ENCODE results near the gene HSPA1B.
"Not testable (repeated sequence)": the region's sequence is repeated elsewhere in the genome, so short reads cannot be mapped to it uniquely, and the experiment has no call there.

The HSPA1B gene

GRCh38 chr6:31829633-31830283 lies 2.2 kb downstream of the HSPA1B start:
- DNase-seq (ENCODE audit: low spot score) = peak; percentile 84

DNA sequence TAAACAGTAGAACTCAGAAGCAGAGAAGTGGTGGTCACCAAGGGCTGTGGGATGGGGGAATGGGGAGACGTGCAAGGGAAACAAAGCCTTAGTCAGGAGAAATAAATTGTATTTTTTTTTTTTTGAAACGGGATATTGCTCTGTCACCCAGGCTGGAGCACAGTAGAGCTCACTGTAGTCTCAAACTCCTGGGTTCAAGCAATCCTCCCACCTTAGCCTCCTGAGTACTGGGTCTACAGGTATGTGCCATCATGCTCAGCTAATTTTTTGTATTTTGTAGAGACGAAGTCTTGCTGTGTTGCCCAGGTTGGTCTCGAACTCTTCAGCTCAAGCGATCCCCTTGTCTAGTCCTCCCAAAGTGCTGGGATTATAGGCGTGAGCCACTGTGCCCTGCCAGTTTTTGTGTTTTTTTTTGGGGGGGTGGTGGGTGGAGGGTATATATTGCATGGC lies 3.4 kb downstream of the HSPA1B start:
- DNase-seq (ENCODE audit: low spot score) = peak; percentile 73

DNA sequence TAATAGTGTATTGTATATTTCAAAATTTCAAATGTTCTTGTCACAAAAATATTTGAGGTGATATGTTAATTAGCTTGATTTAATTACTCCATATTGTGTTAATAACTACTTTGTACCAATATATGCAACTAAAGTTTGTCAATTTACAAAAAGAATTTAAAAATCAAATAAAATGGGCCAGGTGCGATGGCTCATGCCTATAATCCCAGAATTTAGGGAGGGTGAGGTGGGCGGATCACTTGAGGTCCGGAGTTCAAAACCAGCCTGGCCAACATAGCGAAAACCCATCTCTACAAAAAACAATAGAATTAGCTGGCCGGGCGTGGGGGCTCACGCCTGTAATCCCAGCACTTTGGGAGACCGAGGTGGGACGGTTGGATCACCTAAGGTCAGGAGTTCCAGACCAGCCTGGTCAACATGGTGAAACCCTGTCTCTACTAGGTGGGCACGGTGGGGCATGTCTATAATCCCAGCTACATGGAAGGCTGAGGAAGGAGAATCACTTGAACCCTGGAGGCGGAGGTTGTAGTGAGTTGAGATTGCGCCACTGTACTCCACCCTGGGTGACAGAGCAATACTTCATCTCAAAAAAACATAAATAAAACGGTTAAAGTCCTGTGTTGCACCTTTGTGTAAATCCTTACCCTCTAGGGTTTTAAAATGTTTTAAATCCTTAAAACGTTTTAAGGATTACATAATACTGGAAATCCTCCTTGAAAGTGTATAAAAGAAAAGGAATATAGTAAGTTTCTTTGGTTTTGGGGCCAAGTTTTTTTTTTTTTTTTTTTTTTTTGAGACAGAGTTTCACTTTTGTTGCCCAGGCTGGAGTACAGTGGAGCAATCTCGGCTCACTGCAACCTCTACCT lies 4.0 kb downstream of the HSPA1B start:
- DNase-seq (ENCODE audit: low spot score) = no peak

- peak; percentile 91 for DNase-seq (ENCODE audit: low spot score)
These were observed 7.1 kb downstream of the HSPA1B start for GRCh38 chr6:31834367-31835250.

GRCh38 chr6:31836047-31836473 lies 8.5 kb downstream of the HSPA1B start:
- no peak for DNase-seq (ENCODE audit: low spot score)

GRCh38 chr6:31836474-31837368 lies 9.2 kb downstream of the HSPA1B start:
- no peak for DNase-seq (ENCODE audit: low spot score)

- no peak for DNase-seq (ENCODE audit: low spot score)
These were observed 10.0 kb downstream of the HSPA1B start for GRCh38 chr6:31837369-31838113.

DNA sequence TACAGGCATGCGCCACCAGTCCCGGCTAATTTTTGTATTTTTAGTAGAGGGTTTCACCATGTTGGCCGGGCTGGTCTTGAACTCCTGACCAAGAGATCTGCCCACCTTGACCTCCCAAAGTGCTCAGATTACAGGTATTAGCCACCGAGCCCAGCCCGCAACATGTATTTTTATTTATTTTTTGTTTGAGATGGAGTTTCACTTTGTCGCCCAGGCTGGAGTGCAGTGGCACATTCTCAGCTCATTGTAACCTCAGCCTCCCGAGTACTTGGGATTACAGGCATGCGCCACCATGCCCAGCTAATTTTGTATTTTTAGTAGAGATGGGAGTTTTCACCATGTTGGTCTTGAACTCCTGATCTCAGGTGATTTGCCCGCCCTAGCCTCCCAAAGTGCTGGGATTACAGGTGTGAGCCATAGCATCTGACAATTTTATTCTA lies 10.6 kb downstream of the HSPA1B start:
- not testable (repeated sequence) for DNase-seq (ENCODE audit: low spot score)

DNA sequence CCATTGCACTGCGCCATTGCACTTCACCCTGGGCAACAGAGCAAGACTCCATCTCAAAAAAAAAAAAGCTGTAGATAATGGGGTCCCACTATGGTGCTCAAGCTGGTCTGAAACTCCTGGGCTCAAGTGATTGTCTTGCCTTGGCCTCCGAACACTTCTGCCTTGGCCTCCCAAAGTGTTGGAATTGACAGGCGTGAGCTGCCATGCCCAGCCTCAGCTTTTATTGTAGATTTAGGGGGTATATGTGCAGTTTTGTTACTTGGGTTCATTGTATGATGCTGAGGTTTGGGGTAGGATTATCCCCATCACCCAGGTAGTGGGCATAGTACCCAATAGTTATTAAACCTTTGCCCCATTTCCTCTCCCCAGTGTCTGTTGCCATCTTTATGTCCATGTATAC lies 11.4 kb downstream of the HSPA1B start:
- no peak for DNase-seq (ENCODE audit: low spot score)

DNA sequence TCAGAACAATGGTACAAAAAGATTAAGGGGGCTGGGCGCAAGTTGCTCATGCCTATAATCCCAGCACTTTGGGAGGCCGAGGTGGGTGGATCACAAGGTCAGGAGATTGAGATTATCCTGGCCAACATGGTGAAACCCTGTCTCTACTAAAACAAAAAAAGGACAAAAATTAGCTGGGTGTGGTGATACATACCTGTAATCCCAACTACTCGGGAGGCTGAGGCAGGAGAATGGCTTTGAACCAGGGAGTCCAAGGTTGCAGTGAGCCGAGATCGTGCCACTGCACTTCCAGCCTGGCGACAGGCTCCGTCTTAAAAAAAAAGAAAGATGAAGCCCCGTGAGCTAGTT lies 12.2 kb downstream of the HSPA1B start:
- not testable (repeated sequence) for DNase-seq (ENCODE audit: low spot score)

- DNase-seq (ENCODE audit: low spot score) = no peak
These were observed 14.5 kb downstream of the HSPA1B start for GRCh38 chr6:31842053-31842452.

GRCh38 chr6:31844507-31844906 lies 17.0 kb downstream of the HSPA1B start:
- no peak for DNase-seq (ENCODE audit: low spot score)

DNA sequence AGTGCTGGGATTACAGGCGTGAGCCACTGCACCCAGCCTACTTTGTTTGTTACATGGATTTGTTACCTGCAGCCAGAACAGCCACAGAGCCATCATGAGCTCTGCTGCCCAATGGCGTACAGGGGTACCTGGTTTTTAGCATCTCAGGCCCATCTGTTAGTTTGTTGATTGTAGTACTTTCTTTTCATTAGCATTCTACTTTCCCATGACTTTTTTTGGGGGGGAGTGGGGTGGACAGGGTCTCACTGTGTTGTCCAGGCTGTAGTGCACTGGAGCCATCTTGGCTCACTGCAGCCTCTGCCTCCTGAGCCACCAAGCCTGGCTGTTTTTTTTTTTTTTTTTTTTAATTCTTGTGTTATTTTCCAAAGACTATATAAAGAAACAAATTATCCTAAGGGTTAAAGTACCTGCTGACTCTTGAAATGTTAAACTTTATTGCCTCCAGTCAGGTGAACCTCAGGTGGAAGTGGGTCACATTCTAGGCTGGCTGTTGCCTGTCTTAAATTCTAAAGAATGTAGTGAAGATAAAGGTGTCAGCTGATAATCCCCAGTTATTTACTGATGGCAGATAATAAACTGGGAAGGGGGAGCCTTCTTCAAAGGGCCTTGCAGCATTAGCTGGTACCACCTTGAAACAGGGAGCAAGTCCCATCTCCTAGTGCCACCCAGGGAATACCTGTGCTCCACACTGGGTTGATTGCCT lies 19.9 kb downstream of the HSPA1B start:
- no peak for DNase-seq (ENCODE audit: low spot score)

GRCh38 chr6:31850765-31851484 lies 23.4 kb downstream of the HSPA1B start:
- no peak for DNase-seq (ENCODE audit: low spot score)

GRCh38 chr6:31851485-31851832 lies 23.9 kb downstream of the HSPA1B start:
- DNase-seq (ENCODE audit: low spot score) = no peak

DNA sequence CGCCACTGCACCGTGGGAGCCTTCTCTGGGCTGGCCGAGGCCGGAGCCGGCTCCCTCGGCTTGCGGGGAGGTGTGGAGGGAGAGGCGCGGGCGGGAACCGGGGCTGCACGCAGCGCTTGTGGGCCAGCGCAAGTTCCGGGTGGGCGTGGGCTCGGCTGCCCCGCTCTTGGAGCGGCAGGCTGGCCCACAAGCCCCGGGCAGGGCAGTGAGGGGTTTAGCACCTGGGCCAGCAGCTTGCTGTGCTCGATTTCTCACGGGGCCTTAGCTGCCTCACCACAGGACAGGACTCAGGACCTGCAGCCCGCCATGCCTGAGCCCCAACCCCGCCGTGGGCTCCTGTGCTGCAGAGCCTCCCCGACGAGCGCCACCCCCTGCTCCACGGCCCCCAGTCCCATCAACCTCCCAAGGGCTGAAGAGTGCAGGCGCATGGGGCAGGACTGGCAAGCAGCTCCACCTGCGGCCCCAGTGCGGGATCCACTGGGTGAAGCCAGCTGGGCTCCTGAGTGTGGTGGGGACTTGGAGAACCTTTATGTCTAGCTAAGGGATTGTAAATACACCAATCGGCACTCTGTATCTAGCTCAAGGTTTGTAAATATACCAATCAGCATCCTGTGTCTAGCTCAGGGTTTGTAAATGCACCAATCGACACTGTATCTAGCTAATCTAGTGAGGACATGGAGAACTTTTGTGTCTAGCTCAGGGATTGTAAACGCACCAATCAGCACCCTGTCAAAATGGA lies 24.6 kb downstream of the HSPA1B start:
- DNase-seq (ENCODE audit: low spot score) = not testable (repeated sequence)

GRCh38 chr6:31857774-31858173 lies 30.2 kb downstream of the HSPA1B start:
- not testable (repeated sequence) for DNase-seq (ENCODE audit: low spot score)

GRCh38 chr6:31858707-31859106 lies 31.2 kb downstream of the HSPA1B start:
- no peak for DNase-seq (ENCODE audit: low spot score)

- DNase-seq (ENCODE audit: low spot score) = no peak
These were observed 32.4 kb downstream of the HSPA1B start for GRCh38 chr6:31859923-31860322.
